ENCODE data around the gene SOD1.

GRCh38 chr21:31656199-31657095, 3.0 kb upstream of the SOD1 start:
- no peak for TF ChIP-seq GATA2 (IDR thresholded peaks at IDR 0.05; ENCODE audit: low read depth, low read length)
- no peak for TF ChIP-seq GATA3 (IDR thresholded peaks at IDR 0.05; ENCODE audit: low read depth, low read length)
